Retinal pigment epithelial cell (primary cell): ENCODE results near the gene MED14.
A peak's percentile ranks its signal among the peaks of the same experiment; 100 is the strongest.

Source experiments
- DNase-seq: peaks from one replicate; pipeline ENCODE4 v3.0.0-alpha.2; 2010; ENCODE audit warnings: low read depth
- H3K4me3 ChIP-seq: 2 replicates; pipeline ENCODE4 v1.5.1; 2011; ENCODE audit warnings: mild to moderate bottlenecking, low read length, control low read depth, moderate library complexity
- CTCF ChIP-seq: conservative IDR thresholded peaks from 2 replicates; pipeline ENCODE4 v1.5.1; 2011; ENCODE audit warnings: low read depth, low read length, control low read depth, inconsistent platforms

MED14 gene

GRCh38 chrX:40632199-40632598 lies 103.1 kb downstream of the MED14 start:
- H3K4me3 ChIP-seq, result no peak overlapping the region
- no peak for TF ChIP-seq CTCF
- DNase-seq, result no peak

DNA sequence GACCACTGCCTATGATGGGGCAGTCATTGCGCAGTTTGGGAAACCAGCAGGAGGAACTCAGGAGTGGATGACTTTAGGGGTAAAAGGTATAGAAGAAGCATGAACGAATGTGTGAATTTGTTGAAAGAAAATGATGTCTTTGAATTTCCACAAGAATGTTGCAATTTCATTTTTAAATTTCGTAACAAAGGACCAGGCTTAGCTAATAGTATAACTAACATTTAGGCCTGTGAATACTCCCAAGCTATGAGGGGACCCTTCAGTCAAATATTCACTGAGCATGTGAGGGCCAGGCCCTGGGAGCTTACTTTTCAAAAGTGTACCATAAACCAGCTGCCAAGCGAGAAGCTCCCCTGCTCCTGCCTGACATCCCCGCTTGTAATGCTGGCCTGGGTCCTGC lies 106.8 kb downstream of the MED14 start:
- no peak overlapping the region for H3K4me3 ChIP-seq
- no peak for TF ChIP-seq CTCF
- no peak for DNase-seq

DNA sequence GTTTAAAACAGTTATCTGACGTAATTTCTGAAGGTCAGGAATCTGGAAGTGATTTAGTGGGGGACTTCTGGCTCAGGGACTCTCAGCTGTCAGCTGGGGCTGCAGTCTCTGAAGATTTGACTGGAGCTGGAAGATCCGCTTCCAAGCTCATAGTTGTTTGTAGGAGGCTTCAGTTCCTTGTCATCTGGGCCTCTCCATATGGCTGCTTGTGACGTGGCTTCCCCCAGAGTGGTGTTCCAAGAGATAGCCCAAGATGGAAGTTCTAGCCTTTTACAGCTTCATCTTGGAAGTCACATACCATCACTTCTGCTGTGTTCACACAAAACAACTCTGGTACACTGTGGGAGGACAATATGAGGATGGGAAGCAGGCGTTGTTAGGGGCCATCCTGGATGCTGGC lies 110.0 kb downstream of the MED14 start:
- H3K4me3 ChIP-seq, result no peak overlapping the region
- no peak for TF ChIP-seq CTCF
- DNase-seq, result no peak

GRCh38 chrX:40623665-40624064 lies 111.7 kb downstream of the MED14 start:
- TF ChIP-seq CTCF, result no peak
- no peak for DNase-seq
- H3K4me3 ChIP-seq, result no peak overlapping the region

DNA sequence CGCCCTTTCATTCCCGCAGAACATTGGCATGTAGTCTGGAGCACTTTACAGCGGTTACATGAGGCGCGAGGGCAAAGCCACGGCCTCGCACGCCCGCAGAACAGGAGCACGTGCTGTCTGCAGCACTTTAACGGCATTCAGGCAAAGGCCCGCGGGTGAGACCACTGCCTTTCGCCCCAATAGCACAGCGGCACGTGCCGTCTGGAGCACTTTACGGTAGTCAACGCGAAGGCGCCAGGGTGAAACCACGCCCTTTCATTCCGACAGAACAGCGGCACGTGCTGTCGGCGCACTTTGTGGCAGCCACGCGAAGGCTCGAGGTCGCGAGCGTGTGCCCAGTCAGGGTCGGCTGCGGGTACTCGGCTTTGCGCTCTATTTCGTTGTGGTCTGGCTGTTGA lies 112.2 kb downstream of the MED14 start, which contains the start of gene MPC1L:
TSS of gene MPC1L (plus strand) at position 290 of the 398 bp plus-strand sequence. CDS start 138 bp downstream, outside the sequence.
- no peak within 1 kb of the TSS for H3K4me3 ChIP-seq
- DNase-seq, result no peak
- TF ChIP-seq CTCF, result no peak

DNA sequence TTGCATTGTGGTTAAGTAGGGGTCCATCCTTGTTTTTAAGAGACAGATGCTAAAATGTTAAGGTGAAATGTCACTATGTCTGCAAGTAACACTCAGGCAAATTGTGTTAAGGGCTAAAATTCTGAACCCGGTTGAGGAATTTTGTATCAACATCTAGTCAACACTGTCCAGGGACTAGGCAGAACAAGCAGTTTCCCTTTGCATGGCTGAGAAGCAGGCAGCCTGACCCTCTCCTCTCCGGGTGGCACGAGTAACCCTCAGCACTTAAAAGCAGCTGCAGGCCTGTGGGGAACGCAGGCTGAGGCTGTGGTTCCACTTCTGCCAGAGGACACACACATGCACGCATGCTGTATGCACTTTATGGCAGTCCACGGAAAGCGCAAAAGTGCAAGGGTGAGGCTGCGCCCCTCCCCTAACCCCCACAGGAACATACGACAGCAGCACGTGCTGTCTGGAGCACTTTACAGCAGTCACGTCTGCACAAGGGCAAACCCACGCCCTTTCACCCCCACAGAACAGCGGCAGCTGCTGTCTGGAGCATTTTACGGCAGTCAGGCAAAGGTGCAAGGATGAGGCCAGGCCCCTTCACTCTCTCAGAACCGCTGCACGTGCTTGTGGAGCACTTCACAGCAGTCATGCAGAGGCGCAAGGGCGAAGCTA lies 112.7 kb downstream of the MED14 start:
- DNase-seq, result no peak
- TF ChIP-seq CTCF, result no peak
- H3K4me3 ChIP-seq, result no peak overlapping the region

GRCh38 chrX:40617566-40617965 lies 117.8 kb downstream of the MED14 start:
- TF ChIP-seq CTCF, result no peak
- peak; percentile 2 for DNase-seq

More at GRCh38 chrX:40617566-40617965, 117.8 kb downstream of the MED14 start:
- no peak overlapping the region for H3K4me3 ChIP-seq
